Measurements from ENCODE around the gene ERICH6B. TPM values are rescaled to one million over a fixed set of nuclear protein-coding genes. Genes with fewer than 3 reads are reported as not detected.

Gene ERICH6B
- total RNA-seq, 2 experiments from 2014 or later: not detected

GRCh38 chr13:45538382-45538781 lies 77.2 kb downstream of the ERICH6B start:
- no peak for DNase-seq (ENCODE audit: low spot score)
- no peak overlapping the region for H3K4me3 ChIP-seq (ENCODE audit: low read depth, low read length, poor library complexity, severe bottlenecking)
- BruUV-seq (replicated peaks): no TSS peak
- H4K20me1 ChIP-seq (ENCODE audit: insufficient read depth, low read length): no peaks in the 10 kb centered on the region
- TF ChIP-seq CTCF (conservative IDR thresholded peaks at IDR 0.05; ENCODE audit: low read length): no peak
- TF ChIP-seq EZH2phosphoT487 (IDR thresholded peaks at IDR 0.05; ENCODE audit: borderline replicate concordance, low read depth, low read length): no peak
- intact Hi-C loops (cut with micrococcal nuclease; ENCODE audit: unreplicated experiment): no loop called here
- H3K36me3 ChIP-seq (ENCODE audit: insufficient read depth, low read length): peaks cover 29% of the 10 kb centered on the region; the same call in 1 of the 2 replicates
- no peak overlapping the region for H3K27ac ChIP-seq (ENCODE audit: low read depth, low read length, poor library complexity, severe bottlenecking)
- no peaks in the 10 kb centered on the region for H3K9me3 ChIP-seq (ENCODE audit: low read length)
- H3K4me1 ChIP-seq (ENCODE audit: insufficient read depth, low read length, poor library complexity, severe bottlenecking): no peaks in the 10 kb centered on the region
- CTCF ChIA-PET (ENCODE audit: unreplicated experiment): no interaction called here
- no peaks in the 10 kb centered on the region for H3K9me2 ChIP-seq (ENCODE audit: insufficient read depth, low read length)
- H2AFZ ChIP-seq (ENCODE audit: low read length): no peak overlapping the region
- H3K79me2 ChIP-seq (ENCODE audit: insufficient read depth, low read depth, low read length): no peaks in the 10 kb centered on the region
- POLR2A ChIA-PET: no interaction called here
- H3K4me2 ChIP-seq (ENCODE audit: low read length): no peak overlapping the region

GRCh38 chr13:45537516-45537915 lies 78.0 kb downstream of the ERICH6B start:
- BruUV-seq (replicated peaks): no TSS peak
- H3K9me3 ChIP-seq (ENCODE audit: low read length): no peaks in the 10 kb centered on the region
- H3K27ac ChIP-seq (ENCODE audit: low read depth, low read length, poor library complexity, severe bottlenecking): no peak overlapping the region
- H3K4me3 ChIP-seq (ENCODE audit: low read depth, low read length, poor library complexity, severe bottlenecking): no peak overlapping the region
- no peak for DNase-seq (ENCODE audit: low spot score)
- no peak overlapping the region for H3K4me2 ChIP-seq (ENCODE audit: low read length)
- H2AFZ ChIP-seq (ENCODE audit: low read length): no peak overlapping the region
- H3K36me3 ChIP-seq (ENCODE audit: insufficient read depth, low read length): peaks cover 29% of the 10 kb centered on the region; the same call in 1 of the 2 replicates
- H4K20me1 ChIP-seq (ENCODE audit: insufficient read depth, low read length): no peaks in the 10 kb centered on the region
- intact Hi-C loops (cut with micrococcal nuclease; ENCODE audit: unreplicated experiment): no loop called here
- ChIA-PET POLR2A (interaction anchor here (0.6 to 0.7 kb wide), 2 partner anchors 15 to 460 kb away, joined by 3 read pairs; no protein-coding TSS in a partner anchor), CTCF (ENCODE audit: unreplicated experiment) (no interaction called here)
- H3K79me2 ChIP-seq (ENCODE audit: insufficient read depth, low read depth, low read length): no peaks in the 10 kb centered on the region
- TF ChIP-seq CTCF (conservative IDR thresholded peaks at IDR 0.05; ENCODE audit: low read length) (no peak), EZH2phosphoT487 (IDR thresholded peaks at IDR 0.05; ENCODE audit: borderline replicate concordance, low read depth, low read length) (no peak)
- no peaks in the 10 kb centered on the region for H3K4me1 ChIP-seq (ENCODE audit: insufficient read depth, low read length, poor library complexity, severe bottlenecking)
- H3K9me2 ChIP-seq (ENCODE audit: insufficient read depth, low read length): no peaks in the 10 kb centered on the region

- BruUV-seq (replicated peaks): no TSS peak
- Histone ChIP-seq H3K79me2 (ENCODE audit: insufficient read depth, low read depth, low read length) (no peaks in the 10 kb centered on the region), H3K4me3 (ENCODE audit: low read depth, low read length, poor library complexity, severe bottlenecking) (no peak overlapping the region), H4K20me1 (ENCODE audit: insufficient read depth, low read length) (no peaks in the 10 kb centered on the region), H3K4me2 (ENCODE audit: low read length) (no peak overlapping the region), H3K9me3 (ENCODE audit: low read length) (no peaks in the 10 kb centered on the region), H3K36me3 (ENCODE audit: insufficient read depth, low read length) (peaks cover 36% of the 10 kb centered on the region; the same call in 1 of the 2 replicates), H2AFZ (ENCODE audit: low read length) (no peak overlapping the region), H3K27ac (ENCODE audit: low read depth, low read length, poor library complexity, severe bottlenecking) (no peak overlapping the region), H3K9me2 (ENCODE audit: insufficient read depth, low read length) (no peaks in the 10 kb centered on the region), H3K4me1 (ENCODE audit: insufficient read depth, low read length, poor library complexity, severe bottlenecking) (no peaks in the 10 kb centered on the region)
- CTCF ChIA-PET (ENCODE audit: unreplicated experiment): no interaction called here
- POLR2A ChIA-PET: no interaction called here
- TF ChIP-seq EZH2phosphoT487 (IDR thresholded peaks at IDR 0.05; ENCODE audit: borderline replicate concordance, low read depth, low read length): no peak
- TF ChIP-seq CTCF (conservative IDR thresholded peaks at IDR 0.05; ENCODE audit: low read length): no peak
- intact Hi-C loops (cut with micrococcal nuclease; ENCODE audit: unreplicated experiment): no loop called here
- DNase-seq (ENCODE audit: low spot score): no peak
Measured at GRCh38 chr13:45536224-45536623, 79.3 kb downstream of the ERICH6B start.
